HT-29 (cell line): ENCODE measurements around the gene NEAT1. TPM values are rescaled to one million over a fixed set of nuclear protein-coding genes. Genes with fewer than 3 reads are reported as not detected.
A peak's percentile ranks its signal among the peaks of the same experiment; 100 is the strongest.

Experiments
- DNase-seq: peaks from one replicate; pipeline ENCODE4 v3.0.0-alpha.2; 2015; ENCODE audit warnings: low spot score
- total RNA-seq: library from RNA; depleted of rRNA; stranded (reverse); fragments of >200 nt; shearing (Covaris generic); gene quantifications from 2 replicates; pipeline ENCODE4 v1.2.3, GENCODE V29; 2014

NEAT1 gene
- total RNA-seq, 1 experiment from 2014 or later: 61.5 TPM

GRCh38 chr11:65479184-65480145, 56.9 kb downstream of the NEAT1 start:
- peak; percentile 88 for DNase-seq

- no peak for DNase-seq
Measured at GRCh38 chr11:65482306-65482850, 59.8 kb downstream of the NEAT1 start.

- DNase-seq: no peak
Measured at GRCh38 chr11:65485920-65486219, 63.3 kb downstream of the NEAT1 start.

- no peak for DNase-seq
Measured at GRCh38 chr11:65486570-65487466, 64.2 kb downstream of the NEAT1 start.

- DNase-seq: peak; percentile 100
Measured at GRCh38 chr11:65487467-65488272, 65.1 kb downstream of the NEAT1 start.

- peak; percentile 66 for DNase-seq
Measured at GRCh38 chr11:65488273-65489034, 65.9 kb downstream of the NEAT1 start.

- DNase-seq: peak; percentile 40
Measured at GRCh38 chr11:65489035-65489705, 66.6 kb downstream of the NEAT1 start.

- peak; percentile 71 for DNase-seq
Measured at GRCh38 chr11:65489706-65490320, 67.2 kb downstream of the NEAT1 start.

- DNase-seq: no peak
Measured at GRCh38 chr11:65491163-65491465, 68.5 kb downstream of the NEAT1 start.

- peak; percentile 98 for DNase-seq
Measured at GRCh38 chr11:65491614-65492386, 69.2 kb downstream of the NEAT1 start.

GRCh38 chr11:65492387-65492636, 69.7 kb downstream of the NEAT1 start:
- DNase-seq: no peak

GRCh38 chr11:65492637-65493366, 70.2 kb downstream of the NEAT1 start:
- peak; percentile 87 for DNase-seq

GRCh38 chr11:65493367-65494176, 71.0 kb downstream of the NEAT1 start:
- DNase-seq: peak; percentile 98
